ENCODE data around the gene XRCC3. TPM values are rescaled to one million over a fixed set of nuclear protein-coding genes. Genes with fewer than 3 reads are reported as not detected.
A peak's percentile ranks its signal among the peaks of the same experiment; 100 is the strongest.

XRCC3 gene
- total and polyA plus RNA-seq, 7 donors = 1.8 to 15.7 (median 3.6) TPM

GRCh38 chr14:103736546-103737431, 21.5 kb upstream of the XRCC3 start:
- no peaks in the 10 kb centered on the region for H3K9me3 ChIP-seq
- WGBS, 2 donors = 90 to 91% methylated on average over 10 of the region's 10 CpGs
- no peak for TF ChIP-seq CTCF (IDR thresholded peaks at IDR 0.05)
- peak in 3 of 4 donors; percentile 9 to 53 (median 23) for TF ChIP-seq POLR2AphosphoS5 (IDR thresholded peaks at IDR 0.05)
- peak; percentile 88 for DNase-seq
- H3K4me3 ChIP-seq = no peak overlapping the region
- intact Hi-C loops (cut with DNase I) = no loop called here
- H3K27me3 ChIP-seq = no peaks in the 10 kb centered on the region
- peak overlapping the region; percentile 50 to 92 (median 68) for H3K27ac ChIP-seq
- peaks cover 6 to 56% (median 35%) of the 10 kb centered on the region in 4 donors for H3K36me3 ChIP-seq
- H3K4me1 ChIP-seq = peaks cover 0 to 35% (median 18%) of the 10 kb centered on the region in 4 donors

- 89 to 91% methylated on average over 22 of the region's 22 CpGs for WGBS, 2 donors
- H3K27me3 ChIP-seq = no peaks in the 10 kb centered on the region
- DNase-seq = peak; percentile 59
- H3K9me3 ChIP-seq = no peaks in the 10 kb centered on the region
- no peak overlapping the region for H3K4me3 ChIP-seq
- peaks cover 0 to 35% (median 18%) of the 10 kb centered on the region in 4 donors for H3K4me1 ChIP-seq
- intact Hi-C loops (cut with DNase I) = no loop called here
- peaks cover 9 to 55% (median 33%) of the 10 kb centered on the region in 4 donors for H3K36me3 ChIP-seq
- peak overlapping the region; percentile 50 to 92 (median 68) for H3K27ac ChIP-seq
- TF ChIP-seq POLR2AphosphoS5 (IDR thresholded peaks at IDR 0.05) = no peak
Measured at GRCh38 chr14:103735815-103736545, 20.7 kb upstream of the XRCC3 start.

GRCh38 chr14:103735439-103735814, 20.2 kb upstream of the XRCC3 start:
- H3K9me3 ChIP-seq = no peaks in the 10 kb centered on the region
- H3K27ac ChIP-seq = peak overlapping the region in 3 of 4 donors; percentile 65 to 92 (median 70)
- WGBS, 2 donors = 77 to 78% methylated on average over 7 of the region's 7 CpGs
- H3K27me3 ChIP-seq = no peaks in the 10 kb centered on the region
- H3K4me1 ChIP-seq = peaks cover 0 to 35% (median 18%) of the 10 kb centered on the region in 4 donors
- DNase-seq = peak; percentile 61
- H3K4me3 ChIP-seq = no peak overlapping the region
- no peak for TF ChIP-seq POLR2A (IDR thresholded peaks at IDR 0.05)
- TF ChIP-seq EP300 (IDR thresholded peaks at IDR 0.05) = no peak
- TF ChIP-seq POLR2AphosphoS5 (IDR thresholded peaks at IDR 0.05) = no peak
- no peak for TF ChIP-seq CTCF (IDR thresholded peaks at IDR 0.05)
- H3K36me3 ChIP-seq = peaks cover 9 to 55% (median 34%) of the 10 kb centered on the region in 4 donors
- intact Hi-C loops (cut with DNase I) = no loop called here

GRCh38 chr14:103735022-103735421, 19.8 kb upstream of the XRCC3 start:
- no peak overlapping the region for H3K4me3 ChIP-seq
- peaks cover 0 to 35% (median 18%) of the 10 kb centered on the region in 4 donors for H3K4me1 ChIP-seq
- H3K36me3 ChIP-seq = peaks cover 11 to 55% (median 38%) of the 10 kb centered on the region in 4 donors
- peak overlapping the region in 2 of 4 donors; percentile 70 to 92 for H3K27ac ChIP-seq
- WGBS, 2 donors = 82 to 89% methylated on average over 12 of the region's 12 CpGs
- intact Hi-C loops (cut with DNase I) = no loop called here
- no peaks in the 10 kb centered on the region for H3K9me3 ChIP-seq
- TF ChIP-seq POLR2AphosphoS5 (IDR thresholded peaks at IDR 0.05) (no peak), POLR2A (IDR thresholded peaks at IDR 0.05) (no peak), EP300 (IDR thresholded peaks at IDR 0.05) (no peak), CTCF (IDR thresholded peaks at IDR 0.05) (no peak)
- peak; percentile 65 for DNase-seq
- H3K27me3 ChIP-seq = no peaks in the 10 kb centered on the region

Data from sigmoid colon (tissue), 7 donors.